GM18858 (cell line): ENCODE data around the gene SLC9A1.

Source experiments
- ATAC-seq: cut with Tn5 transposase; IDR thresholded peaks from one replicate; pipeline ENCODE4 v1.9.1; 2021; ENCODE audit not compliant: unreplicated experiment

The SLC9A1 gene

GRCh38 chr1:27152004-27152828, 2.7 kb downstream of the SLC9A1 start:
- no peak for ATAC-seq

GRCh38 chr1:27150641-27151040, 4.3 kb downstream of the SLC9A1 start:
- ATAC-seq: no peak

GRCh38 chr1:27150183-27150582, 4.7 kb downstream of the SLC9A1 start:
- ATAC-seq: no peak

- no peak for ATAC-seq
These were observed 5.2 kb downstream of the SLC9A1 start for GRCh38 chr1:27149762-27150113.

GRCh38 chr1:27149084-27149761, 5.7 kb downstream of the SLC9A1 start:
- no peak for ATAC-seq

GRCh38 chr1:27148591-27148990, 6.3 kb downstream of the SLC9A1 start:
- no peak for ATAC-seq

GRCh38 chr1:27147842-27148518, 6.9 kb downstream of the SLC9A1 start:
- no peak for ATAC-seq

GRCh38 chr1:27145934-27146354, 9.0 kb downstream of the SLC9A1 start:
- no peak for ATAC-seq

- no peak for ATAC-seq
These were observed 9.8 kb downstream of the SLC9A1 start for GRCh38 chr1:27144920-27145661.

- ATAC-seq: no peak
These were observed 10.7 kb downstream of the SLC9A1 start for GRCh38 chr1:27144049-27144748.

- no peak for ATAC-seq
These were observed 11.5 kb downstream of the SLC9A1 start for GRCh38 chr1:27143401-27143800.

GRCh38 chr1:27142464-27142863, 12.5 kb downstream of the SLC9A1 start:
- ATAC-seq: no peak

GRCh38 chr1:27141266-27142003, 13.5 kb downstream of the SLC9A1 start:
- ATAC-seq: no peak

- ATAC-seq: no peak
These were observed 14.9 kb downstream of the SLC9A1 start for GRCh38 chr1:27139980-27140379.

GRCh38 chr1:27138927-27139326, 16.0 kb downstream of the SLC9A1 start:
- no peak for ATAC-seq

GRCh38 chr1:27138368-27138767, 16.6 kb downstream of the SLC9A1 start:
- ATAC-seq: no peak

GRCh38 chr1:27137544-27138075, 17.3 kb downstream of the SLC9A1 start:
- no peak for ATAC-seq

GRCh38 chr1:27136998-27137542, 17.9 kb downstream of the SLC9A1 start:
- no peak for ATAC-seq

- no peak for ATAC-seq
These were observed 18.7 kb downstream of the SLC9A1 start for GRCh38 chr1:27136236-27136551.
